ENCODE results near the gene ZNF382. TPM values are rescaled to one million over a fixed set of nuclear protein-coding genes. Genes with fewer than 3 reads are reported as not detected.

The ZNF382 gene
- total RNA-seq, 2 donors from 2014 or later, result 11.1 to 13.5 TPM

DNA sequence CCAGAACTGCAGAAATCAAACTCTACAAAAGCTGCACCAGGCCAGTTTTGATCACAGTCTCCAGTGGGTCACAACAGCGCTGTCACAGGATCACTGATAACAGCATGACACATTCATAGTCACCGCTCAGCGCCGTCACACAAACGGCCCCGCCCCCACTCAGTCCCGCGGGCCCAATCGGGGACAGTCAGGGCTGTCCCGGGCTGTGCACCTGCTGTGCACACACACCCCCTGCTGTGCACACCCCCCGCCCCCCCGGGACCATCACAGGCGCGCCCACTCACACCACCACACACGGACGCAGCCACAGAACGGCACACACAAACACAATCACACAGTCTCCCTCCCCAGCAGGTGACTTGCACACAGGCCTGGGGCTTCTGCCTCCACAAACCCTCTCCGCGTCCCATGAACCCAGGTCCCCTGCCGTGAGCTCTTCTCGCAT is 435 bp upstream of the ZNF382 start:
- Histone ChIP-seq H3K4me1 (ENCODE audit: control insufficient read depth, insufficient read depth, low read length) (peaks cover 4% of the 10 kb centered on the region), H3K27me3 (ENCODE audit: control insufficient read depth, insufficient read depth, low read length, poor library complexity, severe bottlenecking) (no peaks in the 10 kb centered on the region), H3K36me3 (ENCODE audit: control insufficient read depth, insufficient read depth, low read length) (peaks cover 10% of the 10 kb centered on the region), H3K4me3 (ENCODE audit: low read length) (peak overlapping the region; percentile 98), H3K27ac (ENCODE audit: low read depth, low read length) (peak overlapping the region; percentile 66), H3K9me3 (ENCODE audit: control insufficient read depth, low read length) (no peaks in the 10 kb centered on the region), H3K9ac (ENCODE audit: extremely low read depth, low read length, poor library complexity, severe bottlenecking) (peak overlapping the region; percentile 64)
- H3K4me1 Mint-ChIP-seq, result peaks cover 7% of the 10 kb centered on the region
- H3K36me3 Mint-ChIP-seq (ENCODE audit: low read depth), result peaks cover 16% of the 10 kb centered on the region
- TF ChIP-seq, protein P1, sequence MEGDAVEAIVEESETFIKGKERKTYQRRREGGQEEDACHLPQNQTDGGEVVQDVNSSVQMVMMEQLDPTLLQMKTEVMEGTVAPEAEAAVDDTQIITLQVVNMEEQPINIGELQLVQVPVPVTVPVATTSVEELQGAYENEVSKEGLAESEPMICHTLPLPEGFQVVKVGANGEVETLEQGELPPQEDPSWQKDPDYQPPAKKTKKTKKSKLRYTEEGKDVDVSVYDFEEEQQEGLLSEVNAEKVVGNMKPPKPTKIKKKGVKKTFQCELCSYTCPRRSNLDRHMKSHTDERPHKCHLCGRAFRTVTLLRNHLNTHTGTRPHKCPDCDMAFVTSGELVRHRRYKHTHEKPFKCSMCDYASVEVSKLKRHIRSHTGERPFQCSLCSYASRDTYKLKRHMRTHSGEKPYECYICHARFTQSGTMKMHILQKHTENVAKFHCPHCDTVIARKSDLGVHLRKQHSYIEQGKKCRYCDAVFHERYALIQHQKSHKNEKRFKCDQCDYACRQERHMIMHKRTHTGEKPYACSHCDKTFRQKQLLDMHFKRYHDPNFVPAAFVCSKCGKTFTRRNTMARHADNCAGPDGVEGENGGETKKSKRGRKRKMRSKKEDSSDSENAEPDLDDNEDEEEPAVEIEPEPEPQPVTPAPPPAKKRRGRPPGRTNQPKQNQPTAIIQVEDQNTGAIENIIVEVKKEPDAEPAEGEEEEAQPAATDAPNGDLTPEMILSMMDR (conservative IDR thresholded peaks at IDR 0.05), result no peak
- no peaks in the 10 kb centered on the region for H3K9me3 Mint-ChIP-seq
- peak overlapping the region; percentile 74 for H3K4me3 Mint-ChIP-seq
- WGBS, 2 experiments (ENCODE audit: insufficient coverage in 1 of 2, insufficient read length in 1 of 2), result 3% methylated on average over 21 of the region's 21 CpGs; no CpG with 5 or more reads in 1 of the 2 experiments
- DNase-seq, result peak; percentile 60
- peak overlapping the region; percentile 87 for H3K27ac Mint-ChIP-seq
- peaks cover 2% of the 10 kb centered on the region for H3K27me3 Mint-ChIP-seq (ENCODE audit: insufficient read depth)

DNA sequence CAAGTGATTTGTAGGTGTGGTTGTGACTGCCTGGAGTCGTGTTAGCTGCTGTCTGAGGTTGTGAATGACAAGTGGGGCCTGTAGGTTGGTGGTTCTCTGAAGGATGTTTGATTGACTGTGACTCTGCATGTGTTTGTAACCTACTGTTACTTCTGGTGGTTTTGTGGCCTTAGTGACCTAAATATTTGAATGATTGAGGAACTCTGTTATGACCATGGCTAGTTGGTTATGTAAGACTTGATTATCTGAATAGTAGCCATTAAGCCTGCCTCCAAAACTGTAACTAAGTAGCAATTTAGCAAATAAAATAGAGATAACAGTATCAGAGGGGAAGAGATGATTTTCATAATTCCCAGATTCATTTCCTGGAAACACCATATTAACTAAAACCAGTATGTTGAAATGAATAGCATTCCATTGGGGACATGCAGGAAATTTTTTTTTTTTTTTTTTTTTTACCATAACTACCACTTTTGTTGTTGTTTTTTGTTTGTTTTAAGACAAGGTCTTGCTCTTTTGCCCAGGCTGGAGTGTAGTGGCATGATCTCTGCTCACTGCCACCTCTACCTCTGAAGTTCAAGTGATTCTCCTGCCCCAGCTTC is 865 bp downstream of the ZNF382 start:
- Histone ChIP-seq H3K27me3 (ENCODE audit: control insufficient read depth, insufficient read depth, low read length, poor library complexity, severe bottlenecking) (no peaks in the 10 kb centered on the region), H3K36me3 (ENCODE audit: control insufficient read depth, insufficient read depth, low read length) (peaks cover 21% of the 10 kb centered on the region), H3K4me3 (ENCODE audit: low read length) (peak overlapping the region; percentile 98), H3K9ac (ENCODE audit: extremely low read depth, low read length, poor library complexity, severe bottlenecking) (peak overlapping the region; percentile 64), H3K4me1 (ENCODE audit: control insufficient read depth, insufficient read depth, low read length) (peaks cover 4% of the 10 kb centered on the region), H3K9me3 (ENCODE audit: control insufficient read depth, low read length) (no peaks in the 10 kb centered on the region), H3K27ac (ENCODE audit: low read depth, low read length) (no peak overlapping the region)
- Mint-ChIP-seq H3K4me3 (peak overlapping the region; percentile 74), H3K9me3 (no peaks in the 10 kb centered on the region), H3K4me1 (peaks cover 7% of the 10 kb centered on the region), H3K27me3 (ENCODE audit: insufficient read depth) (peaks cover 2% of the 10 kb centered on the region), H3K27ac (peak overlapping the region; percentile 48), H3K36me3 (ENCODE audit: low read depth) (peaks cover 22% of the 10 kb centered on the region)
- DNase-seq, result no peak
- WGBS, 2 experiments (ENCODE audit: insufficient coverage in 1 of 2, insufficient read length in 1 of 2), result 26% methylated on average over 1 of the region's 1 CpG; no CpG with 5 or more reads in 1 of the 2 experiments
- TF ChIP-seq, protein P1 (conservative IDR thresholded peaks at IDR 0.05), result no peak

DNA sequence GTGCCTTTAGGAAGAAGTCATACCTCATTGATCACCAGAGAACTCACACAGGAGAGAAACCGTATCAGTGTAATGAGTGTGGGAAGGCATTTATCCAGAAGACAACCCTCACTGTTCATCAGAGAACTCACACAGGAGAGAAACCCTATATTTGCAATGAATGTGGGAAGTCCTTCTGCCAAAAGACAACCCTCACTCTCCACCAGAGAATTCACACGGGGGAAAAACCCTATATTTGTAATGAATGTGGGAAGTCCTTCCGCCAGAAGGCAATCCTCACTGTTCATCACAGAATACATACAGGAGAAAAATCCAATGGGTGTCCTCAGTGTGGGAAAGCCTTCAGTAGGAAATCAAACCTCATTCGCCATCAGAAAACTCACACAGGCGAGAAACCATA is 21.9 kb downstream of the ZNF382 start:
- H3K9me3 Mint-ChIP-seq, result peaks cover 97% of the 10 kb centered on the region
- 88 to 94% methylated on average over 3 of the region's 5 CpGs for WGBS, 2 experiments (ENCODE audit: insufficient coverage in 1 of 2, insufficient read length in 1 of 2)
- no peak for DNase-seq
- H3K36me3 Mint-ChIP-seq (ENCODE audit: low read depth), result peaks cover 84% of the 10 kb centered on the region
- no peaks in the 10 kb centered on the region for H3K27me3 Mint-ChIP-seq (ENCODE audit: insufficient read depth)
- no peak overlapping the region for H3K27ac Mint-ChIP-seq
- no peak overlapping the region for H3K4me3 Mint-ChIP-seq
- Histone ChIP-seq H3K9ac (ENCODE audit: extremely low read depth, low read length, poor library complexity, severe bottlenecking) (no peak overlapping the region), H3K36me3 (ENCODE audit: control insufficient read depth, insufficient read depth, low read length) (peaks cover 47% of the 10 kb centered on the region), H3K4me1 (ENCODE audit: control insufficient read depth, insufficient read depth, low read length) (no peaks in the 10 kb centered on the region), H3K27me3 (ENCODE audit: control insufficient read depth, insufficient read depth, low read length, poor library complexity, severe bottlenecking) (no peaks in the 10 kb centered on the region), H3K9me3 (ENCODE audit: control insufficient read depth, low read length) (peaks cover 89% of the 10 kb centered on the region), H3K27ac (ENCODE audit: low read depth, low read length) (no peak overlapping the region), H3K4me3 (ENCODE audit: low read length) (peak overlapping the region; percentile 46)
- H3K4me1 Mint-ChIP-seq, result no peaks in the 10 kb centered on the region
- TF ChIP-seq, protein P1 (conservative IDR thresholded peaks at IDR 0.05), result no peak
